NB4 (cell line): Measurements from ENCODE around the gene APOBEC3B.

Source experiments
- CTCF ChIP-seq: IDR thresholded peaks from one replicate; pipeline ENCODE4 v1.5.1; 2012; ENCODE audit warnings: low read depth, low read length
- MAX ChIP-seq: IDR thresholded peaks from 2 replicates; pipeline ENCODE4 v1.6.1; 2011; ENCODE audit warnings: low read depth, low read length
- MYC ChIP-seq: IDR thresholded peaks from 2 replicates; pipeline ENCODE4 v1.6.1; 2011; ENCODE audit warnings: low read depth, low read length
- POLR2A ChIP-seq: IDR thresholded peaks from 2 replicates; pipeline ENCODE4 v1.6.1; 2011; ENCODE audit warnings: mild to moderate bottlenecking; ENCODE audit not compliant: insufficient read length; ENCODE audit errors: extremely low read depth

- no peak for TF ChIP-seq POLR2A
- no peak for TF ChIP-seq MAX
- TF ChIP-seq CTCF, result no peak
- no peak for TF ChIP-seq MYC
Measured at GRCh38 chr22:38968801-38969200, 13.3 kb upstream of the APOBEC3B start.
